ENCODE data around the gene IGF1R. TPM values are rescaled to one million over a fixed set of nuclear protein-coding genes. Genes with fewer than 3 reads are reported as not detected.
A peak's percentile ranks its signal among the peaks of the same experiment; 100 is the strongest.

Gene IGF1R
- total and polyA plus RNA-seq, 2 of the 13 experiments (the other 11 are each of a cell fraction or from before 2014, with no cell fraction given): 15.9 to 18.4 TPM

DNA sequence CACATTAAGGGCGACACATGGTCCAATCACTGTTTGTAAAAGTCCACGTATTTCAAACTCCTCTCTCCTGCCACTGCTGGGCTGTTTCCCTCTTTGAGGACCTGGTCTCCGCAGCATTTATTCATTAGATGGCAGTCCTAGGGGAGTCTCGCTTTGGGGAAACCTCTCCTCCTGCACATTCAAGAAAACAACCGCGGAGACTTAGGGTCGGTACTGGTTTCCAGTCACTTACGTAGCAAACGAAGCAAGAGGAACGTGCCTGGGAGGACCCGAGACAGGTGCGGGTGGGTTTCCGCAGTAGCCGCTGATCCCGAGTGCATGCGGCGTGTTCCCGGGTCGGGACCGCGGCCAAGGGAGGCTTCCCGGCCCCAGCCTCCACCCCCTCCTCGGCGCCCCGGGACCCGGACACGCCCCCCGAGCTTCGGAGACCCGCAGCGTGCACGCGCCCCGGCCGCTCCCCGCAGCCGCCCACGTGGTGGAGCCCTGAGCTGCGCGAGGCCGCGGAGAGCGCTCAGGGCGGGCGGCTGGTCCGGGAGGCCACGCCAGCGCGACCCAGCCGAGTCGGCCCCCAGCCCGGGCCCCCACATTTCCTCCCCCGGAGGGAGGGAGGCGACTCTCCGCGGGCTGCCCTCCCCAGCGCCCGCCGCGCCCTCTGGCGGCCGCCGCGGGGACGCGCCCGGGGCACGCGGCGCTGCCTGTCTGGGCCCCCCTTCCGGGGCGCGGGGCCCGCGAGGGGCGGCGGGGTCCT is 1.1 kb upstream of the IGF1R start (continued):
- TF ChIP-seq SAP130 (CRISPR knock-in tag; IDR thresholded peaks at IDR 0.05; ENCODE audit: low read depth) (peak; percentile 58), MXD4 (CRISPR knock-in tag; IDR thresholded peaks at IDR 0.05) (peak; percentile 74), RFX5 (IDR thresholded peaks at IDR 0.05; ENCODE audit: low read depth, low read length) (no peak), TCF12 (IDR thresholded peaks at IDR 0.05) (no peak), TCF12 (CRISPR knock-in tag; IDR thresholded peaks at IDR 0.05) (0 out of 2 replicates have a peak, but pooled peaks have one; percentile 65), ZSCAN31 (CRISPR knock-in tag; IDR thresholded peaks at IDR 0.05; ENCODE audit: low read depth) (peak; percentile 79), MXI1 (IDR thresholded peaks at IDR 0.05; ENCODE audit: borderline replicate concordance, low read depth, low read length) (peak; percentile 82; the same call in 1 of the 3 replicates), SP4 (CRISPR knock-in tag; IDR thresholded peaks at IDR 0.05) (peak; percentile 77), ATF7 (IDR thresholded peaks at IDR 0.05) (no peak), ATF7 (CRISPR knock-in tag; IDR thresholded peaks at IDR 0.05) (no peak), ZNF44 (CRISPR knock-in tag; IDR thresholded peaks at IDR 0.05) (no peak), TSC22D2 (CRISPR knock-in tag; IDR thresholded peaks at IDR 0.05; ENCODE audit: borderline replicate concordance) (0 out of 2 replicates have a peak, but pooled peaks have one; percentile 50), ZNF558 (CRISPR knock-in tag; IDR thresholded peaks at IDR 0.05; ENCODE audit: borderline replicate concordance) (peak; percentile 79; the same call in 1 of the 2 replicates), HOXD1 (CRISPR knock-in tag; IDR thresholded peaks at IDR 0.05) (0 out of 2 replicates have a peak, but pooled peaks have one; percentile 45), ZNF841 (CRISPR knock-in tag; IDR thresholded peaks at IDR 0.05; ENCODE audit: borderline replicate concordance) (peak; percentile 84; the same call in 1 of the 2 replicates), SMARCE1 (IDR thresholded peaks at IDR 0.05; ENCODE audit: borderline replicate concordance) (no peak), ZNF772 (CRISPR knock-in tag; IDR thresholded peaks at IDR 0.05) (peak; percentile 37; the same call in 1 of the 2 replicates), ZNF768 (CRISPR knock-in tag; IDR thresholded peaks at IDR 0.05) (peak; percentile 64), HOXA9 (CRISPR knock-in tag; IDR thresholded peaks at IDR 0.05; ENCODE audit: borderline replicate concordance) (peak; percentile 40; the same call in 1 of the 2 replicates)
- TF ChIP-seq, protein P1, sequence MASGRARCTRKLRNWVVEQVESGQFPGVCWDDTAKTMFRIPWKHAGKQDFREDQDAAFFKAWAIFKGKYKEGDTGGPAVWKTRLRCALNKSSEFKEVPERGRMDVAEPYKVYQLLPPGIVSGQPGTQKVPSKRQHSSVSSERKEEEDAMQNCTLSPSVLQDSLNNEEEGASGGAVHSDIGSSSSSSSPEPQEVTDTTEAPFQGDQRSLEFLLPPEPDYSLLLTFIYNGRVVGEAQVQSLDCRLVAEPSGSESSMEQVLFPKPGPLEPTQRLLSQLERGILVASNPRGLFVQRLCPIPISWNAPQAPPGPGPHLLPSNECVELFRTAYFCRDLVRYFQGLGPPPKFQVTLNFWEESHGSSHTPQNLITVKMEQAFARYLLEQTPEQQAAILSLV (CRISPR knock-in tag; IDR thresholded peaks at IDR 0.05; ENCODE audit: borderline replicate concordance): peak; percentile 54; the same call in 1 of the 2 replicates
- TF ChIP-seq, protein P2, sequence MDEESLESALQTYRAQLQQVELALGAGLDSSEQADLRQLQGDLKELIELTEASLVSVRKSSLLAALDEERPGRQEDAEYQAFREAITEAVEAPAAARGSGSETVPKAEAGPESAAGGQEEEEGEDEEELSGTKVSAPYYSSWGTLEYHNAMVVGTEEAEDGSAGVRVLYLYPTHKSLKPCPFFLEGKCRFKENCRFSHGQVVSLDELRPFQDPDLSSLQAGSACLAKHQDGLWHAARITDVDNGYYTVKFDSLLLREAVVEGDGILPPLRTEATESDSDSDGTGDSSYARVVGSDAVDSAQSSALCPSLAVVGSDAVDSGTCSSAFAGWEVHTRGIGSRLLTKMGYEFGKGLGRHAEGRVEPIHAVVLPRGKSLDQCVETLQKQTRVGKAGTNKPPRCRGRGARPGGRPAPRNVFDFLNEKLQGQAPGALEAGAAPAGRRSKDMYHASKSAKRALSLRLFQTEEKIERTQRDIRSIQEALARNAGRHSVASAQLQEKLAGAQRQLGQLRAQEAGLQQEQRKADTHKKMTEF (CRISPR knock-in tag; IDR thresholded peaks at IDR 0.05): peak; percentile 64
- TF ChIP-seq, protein P3, sequence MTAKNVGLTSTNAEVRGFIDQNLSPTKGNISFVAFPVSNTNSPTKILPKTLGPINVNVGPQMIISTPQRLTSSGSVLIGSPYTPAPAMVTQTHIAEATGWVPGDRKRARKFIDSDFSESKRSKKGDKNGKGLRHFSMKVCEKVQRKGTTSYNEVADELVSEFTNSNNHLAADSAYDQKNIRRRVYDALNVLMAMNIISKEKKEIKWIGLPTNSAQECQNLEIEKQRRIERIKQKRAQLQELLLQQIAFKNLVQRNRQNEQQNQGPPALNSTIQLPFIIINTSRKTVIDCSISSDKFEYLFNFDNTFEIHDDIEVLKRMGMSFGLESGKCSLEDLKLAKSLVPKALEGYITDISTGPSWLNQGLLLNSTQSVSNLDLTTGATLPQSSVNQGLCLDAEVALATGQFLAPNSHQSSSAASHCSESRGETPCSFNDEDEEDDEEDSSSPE (CRISPR knock-in tag; IDR thresholded peaks at IDR 0.05): peak; percentile 86
- TF ChIP-seq, protein P4, sequence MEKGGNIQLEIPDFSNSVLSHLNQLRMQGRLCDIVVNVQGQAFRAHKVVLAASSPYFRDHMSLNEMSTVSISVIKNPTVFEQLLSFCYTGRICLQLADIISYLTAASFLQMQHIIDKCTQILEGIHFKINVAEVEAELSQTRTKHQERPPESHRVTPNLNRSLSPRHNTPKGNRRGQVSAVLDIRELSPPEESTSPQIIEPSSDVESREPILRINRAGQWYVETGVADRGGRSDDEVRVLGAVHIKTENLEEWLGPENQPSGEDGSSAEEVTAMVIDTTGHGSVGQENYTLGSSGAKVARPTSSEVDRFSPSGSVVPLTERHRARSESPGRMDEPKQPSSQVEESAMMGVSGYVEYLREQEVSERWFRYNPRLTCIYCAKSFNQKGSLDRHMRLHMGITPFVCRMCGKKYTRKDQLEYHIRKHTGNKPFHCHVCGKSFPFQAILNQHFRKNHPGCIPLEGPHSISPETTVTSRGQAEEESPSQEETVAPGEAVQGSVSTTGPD (CRISPR knock-in tag; IDR thresholded peaks at IDR 0.05): no peak
- TF ChIP-seq, protein P5, sequence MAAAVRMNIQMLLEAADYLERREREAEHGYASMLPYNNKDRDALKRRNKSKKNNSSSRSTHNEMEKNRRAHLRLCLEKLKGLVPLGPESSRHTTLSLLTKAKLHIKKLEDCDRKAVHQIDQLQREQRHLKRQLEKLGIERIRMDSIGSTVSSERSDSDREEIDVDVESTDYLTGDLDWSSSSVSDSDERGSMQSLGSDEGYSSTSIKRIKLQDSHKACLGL (CRISPR knock-in tag; IDR thresholded peaks at IDR 0.05): peak; percentile 89
